H1 (cell line): ENCODE data around the gene TPH2. TPM values are rescaled to one million over a fixed set of nuclear protein-coding genes. Genes with fewer than 3 reads are reported as not detected.

Experiments
- CBX5 ChIP-seq: fragments of 300-800, 300-1000 bp; sonication (generic); IDR thresholded peaks from 2 replicates; pipeline ENCODE4 v1.7.1; 2016; ENCODE audit warnings: antibody characterized with exemption, low read length, low read depth
- CTBP2 ChIP-seq: IDR thresholded peaks from 2 replicates; pipeline ENCODE4 v1.7.0; 2011; ENCODE audit warnings: borderline replicate concordance, mild to moderate bottlenecking, moderate library complexity, mixed read lengths, low read length; ENCODE audit not compliant: insufficient read depth, insufficient read length
- EZH2 ChIP-seq: fragments of 200-600 bp; sonication (generic); IDR thresholded peaks from 2 replicates; pipeline ENCODE4 v1.7.1; 2012; ENCODE audit warnings: low read depth, mild to moderate bottlenecking, moderate library complexity, low read length, inconsistent platforms; ENCODE audit not compliant: severe bottlenecking
- KDM4A ChIP-seq: IDR thresholded peaks from one replicate; pipeline ENCODE4 v1.7.1; 2012; ENCODE audit warnings: low read depth, mild to moderate bottlenecking, moderate library complexity, low read length, inconsistent platforms; ENCODE audit not compliant: severe bottlenecking
- MAFK ChIP-seq: IDR thresholded peaks from 2 replicates; pipeline ENCODE4 v1.6.1; 2012; ENCODE audit warnings: low read depth, mild to moderate bottlenecking, improper control_type of control experiment, low read length
- PHF8 ChIP-seq: fragments of 200-600 bp; sonication (generic); conservative IDR thresholded peaks from 2 replicates; pipeline ENCODE4 v1.7.1; 2012; ENCODE audit warnings: low read depth, mild to moderate bottlenecking, inconsistent platforms, low read length, moderate library complexity
- TBP ChIP-seq: IDR thresholded peaks from 2 replicates; pipeline ENCODE4 v1.6.1; 2011; ENCODE audit warnings: low read depth, low read length, improper control_type of control experiment
- TCF12 ChIP-seq: IDR thresholded peaks from 2 replicates; pipeline ENCODE4 v1.6.1; 2011; ENCODE audit warnings: low read depth, mild to moderate bottlenecking, low read length
- polyA plus RNA-seq, 7 experiments: library from polyadenylated mRNA; depleted of rRNA in 3 of 7; stranded (reverse) in 5 of 7; unstranded in 2 of 7; fragments of >200 nt in 5 of 7; fragments of 200-250 nt in 2 of 7; gene quantifications; 1 replicate in 5 of 7; 2 replicates in 1 of 7; 4 replicates in 1 of 7; pipeline versions ENCODE4 v1.2.1 to v1.2.3, GENCODE V29; 2011 to 2013; ENCODE audit warnings: missing spikeins in 2 of 7, mixed read lengths in 2 of 7
- total RNA-seq: library from RNA; stranded (reverse); fragmentation: NEBNext Ultra II Directional; extraction: Animal tissue kit (Norgen Biotek cat#: 25700); gene quantifications from 2 replicates; pipeline ENCODE4 v1.2.1, GENCODE V29; 2021

Gene TPH2
- total and polyA plus RNA-seq, 2 of the 8 experiments (the other 6 are each of a cell fraction or from before 2014, with no cell fraction given), result 0.57 to 1.1 TPM

DNA sequence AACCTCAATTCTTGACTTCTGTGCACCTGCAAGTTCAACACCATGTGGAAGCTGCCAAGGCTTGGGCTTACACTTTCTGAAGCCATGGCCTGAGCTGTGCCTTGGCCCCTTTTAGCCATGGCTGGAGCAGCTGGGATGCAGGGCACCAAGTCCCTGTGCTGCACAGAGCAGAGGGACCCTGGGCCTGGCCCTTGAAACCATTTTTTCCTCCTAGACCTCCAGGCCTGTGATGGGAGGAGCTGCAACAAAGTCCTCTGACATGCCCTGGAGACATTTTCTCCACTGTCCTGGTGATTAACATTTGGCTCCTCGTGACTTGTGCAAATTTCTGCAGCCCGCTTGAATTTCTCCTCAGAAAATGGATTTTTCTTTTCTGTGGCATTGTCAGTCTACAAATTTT, 132.4 kb downstream of the TPH2 start (continued):
- TF ChIP-seq PHF8 (no peak), EZH2 (no peak), MAFK (no peak), CBX5 (no peak), KDM4A (no peak), TBP (no peak), CTBP2 (no peak), TCF12 (no peak)
